ENCODE results near the gene SMARCC1.

Gene SMARCC1

DNA sequence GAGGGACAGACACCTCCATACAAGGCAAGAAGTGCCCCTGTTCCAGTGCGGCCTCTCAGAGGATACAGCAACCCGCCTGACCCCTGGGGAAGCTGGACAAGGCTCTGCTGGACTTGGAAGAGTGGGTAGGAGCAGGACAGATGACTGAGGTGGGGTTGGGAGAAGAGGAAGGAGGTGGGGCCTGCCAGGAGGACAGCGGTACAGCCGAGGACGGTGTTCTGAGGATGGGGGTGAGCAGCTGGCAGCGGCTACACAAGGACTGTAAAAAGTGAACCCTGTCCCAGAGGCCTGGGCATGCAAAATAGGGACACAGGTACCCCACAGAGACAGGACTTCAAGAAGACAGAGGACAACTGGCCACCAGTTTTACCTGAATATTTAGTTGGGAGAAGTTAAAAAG lies 244.7 kb downstream of the SMARCC1 start:
- no peak for DNase-seq

DNA sequence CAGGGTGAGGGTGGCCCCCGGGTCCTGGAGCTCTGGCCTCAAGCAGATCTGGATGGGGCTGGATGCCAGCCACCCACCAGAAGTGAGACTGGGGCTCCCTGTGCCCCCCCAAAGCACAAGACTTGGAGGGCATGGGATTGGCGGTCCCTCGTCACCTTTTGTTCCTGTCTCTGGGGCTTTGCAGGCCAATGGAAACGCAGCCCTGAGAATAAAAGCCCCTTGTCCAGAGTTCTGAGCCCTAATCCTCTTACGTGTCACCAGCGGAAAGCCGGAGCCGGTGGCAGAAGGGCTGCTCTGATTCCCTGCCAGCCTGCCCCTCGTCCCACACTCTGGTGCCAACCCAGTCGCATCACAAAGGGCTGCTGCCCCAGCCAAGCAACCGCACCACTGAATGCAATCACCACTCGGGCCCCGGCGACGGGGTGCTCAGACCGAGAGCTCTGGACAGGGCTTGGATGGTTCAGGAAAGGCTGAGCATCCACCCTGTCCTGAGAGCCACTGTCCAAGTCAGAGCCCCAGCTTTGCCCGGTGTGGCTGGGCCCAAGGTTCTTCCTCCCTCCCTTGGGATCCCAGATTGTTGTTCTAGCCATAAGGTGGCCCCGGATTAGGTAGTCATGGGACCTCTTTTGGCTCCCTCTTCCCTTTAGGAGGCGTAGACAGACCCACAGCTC lies 245.3 kb downstream of the SMARCC1 start:
- no peak for DNase-seq

All from cortex of kidney (tissue), 1 donor.